ENCODE measurements around the gene MAP3K5. TPM values are rescaled to one million over a fixed set of nuclear protein-coding genes. Genes with fewer than 3 reads are reported as not detected.

The MAP3K5 gene
- total and polyA plus RNA-seq, 2 donors (not counting 1 experiment from before 2014, with no cell fraction given): 10.9 to 62.6 TPM

GRCh38 chr6:136711644-136712043, 80.6 kb downstream of the MAP3K5 start:
- Histone ChIP-seq H3K4me1 (ENCODE audit: control insufficient read depth, extremely low read depth, insufficient read depth, low read length) (no peaks in the 10 kb centered on the region), H3K9me3 (ENCODE audit: control insufficient read depth, insufficient read depth, low read depth, low read length) (no peaks in the 10 kb centered on the region), H3K4me2 (ENCODE audit: extremely low read depth, insufficient read depth, low read length) (no peak overlapping the region), H3K9ac (ENCODE audit: insufficient read depth, low read length) (no peak overlapping the region), H3K4me3 (replicated peaks in 1 of 4; ENCODE audit: control extremely low read depth in 1 of 4, insufficient read depth in 1 of 4, low read depth in 3 of 4, low read length in 4 of 4) (no peak overlapping the region), H3K36me3 (ENCODE audit: control insufficient read depth, insufficient read depth, low read length) (no peaks in the 10 kb centered on the region), H2AFZ (ENCODE audit: low read length) (no peak overlapping the region), H3K79me2 (ENCODE audit: control insufficient read depth, insufficient read depth, low read length) (no peaks in the 10 kb centered on the region), H4K20me1 (ENCODE audit: control insufficient read depth, extremely low read depth, insufficient read depth, low read length) (no peaks in the 10 kb centered on the region), H3K27me3 (ENCODE audit: control insufficient read depth, insufficient read depth, low read length) (no peaks in the 10 kb centered on the region), H3K27ac (ENCODE audit: insufficient read depth, low read length) (no peak overlapping the region)
- DNase-seq (ENCODE audit: low read depth in 2 of 2): no peak
- TF ChIP-seq CTCF (conservative IDR thresholded peaks at IDR 0.05 in 1 of 2, IDR thresholded peaks at IDR 0.05 in 1 of 2; ENCODE audit: low read depth in 1 of 2, low read length in 2 of 2) (no peak), EZH2 (IDR thresholded peaks at IDR 0.05; ENCODE audit: low read length, missing control alignments) (no peak)

GRCh38 chr6:136710877-136711552, 81.3 kb downstream of the MAP3K5 start:
- H3K79me2 ChIP-seq (ENCODE audit: control insufficient read depth, insufficient read depth, low read length): no peaks in the 10 kb centered on the region

GRCh38 chr6:136709429-136709828, 82.8 kb downstream of the MAP3K5 start:
- Histone ChIP-seq H3K79me2 (ENCODE audit: control insufficient read depth, insufficient read depth, low read length) (no peaks in the 10 kb centered on the region), H3K4me3 (replicated peaks in 1 of 4; ENCODE audit: control extremely low read depth in 1 of 4, insufficient read depth in 1 of 4, low read depth in 3 of 4, low read length in 4 of 4) (no peak overlapping the region), H3K36me3 (ENCODE audit: control insufficient read depth, insufficient read depth, low read length) (no peaks in the 10 kb centered on the region), H3K4me2 (ENCODE audit: extremely low read depth, insufficient read depth, low read length) (no peak overlapping the region), H4K20me1 (ENCODE audit: control insufficient read depth, extremely low read depth, insufficient read depth, low read length) (no peaks in the 10 kb centered on the region), H2AFZ (ENCODE audit: low read length) (no peak overlapping the region), H3K4me1 (ENCODE audit: control insufficient read depth, extremely low read depth, insufficient read depth, low read length) (no peaks in the 10 kb centered on the region), H3K27ac (ENCODE audit: insufficient read depth, low read length) (no peak overlapping the region), H3K9me3 (ENCODE audit: control insufficient read depth, insufficient read depth, low read depth, low read length) (no peaks in the 10 kb centered on the region), H3K27me3 (ENCODE audit: control insufficient read depth, insufficient read depth, low read length) (no peaks in the 10 kb centered on the region), H3K9ac (ENCODE audit: insufficient read depth, low read length) (no peak overlapping the region)
- no peak for DNase-seq (ENCODE audit: low read depth in 2 of 2)
- no peak for TF ChIP-seq EZH2 (IDR thresholded peaks at IDR 0.05; ENCODE audit: low read length, missing control alignments)
- TF ChIP-seq CTCF (conservative IDR thresholded peaks at IDR 0.05 in 1 of 2, IDR thresholded peaks at IDR 0.05 in 1 of 2; ENCODE audit: low read depth in 1 of 2, low read length in 2 of 2): no peak

More at GRCh38 chr6:136710877-136711552, 81.3 kb downstream of the MAP3K5 start:
- DNase-seq (ENCODE audit: low read depth in 2 of 2): no peak
- H3K27me3 ChIP-seq (ENCODE audit: control insufficient read depth, insufficient read depth, low read length): no peaks in the 10 kb centered on the region
- no peaks in the 10 kb centered on the region for H4K20me1 ChIP-seq (ENCODE audit: control insufficient read depth, extremely low read depth, insufficient read depth, low read length)
- no peak overlapping the region for H3K4me2 ChIP-seq (ENCODE audit: extremely low read depth, insufficient read depth, low read length)
- no peaks in the 10 kb centered on the region for H3K4me1 ChIP-seq (ENCODE audit: control insufficient read depth, extremely low read depth, insufficient read depth, low read length)
- TF ChIP-seq CTCF (conservative IDR thresholded peaks at IDR 0.05 in 1 of 2, IDR thresholded peaks at IDR 0.05 in 1 of 2; ENCODE audit: low read depth in 1 of 2, low read length in 2 of 2) (no peak), EZH2 (IDR thresholded peaks at IDR 0.05; ENCODE audit: low read length, missing control alignments) (no peak)
- no peak overlapping the region for H2AFZ ChIP-seq (ENCODE audit: low read length)
- no peak overlapping the region for H3K9ac ChIP-seq (ENCODE audit: insufficient read depth, low read length)
- H3K27ac ChIP-seq (ENCODE audit: insufficient read depth, low read length): no peak overlapping the region
- H3K36me3 ChIP-seq (ENCODE audit: control insufficient read depth, insufficient read depth, low read length): no peaks in the 10 kb centered on the region
- H3K9me3 ChIP-seq (ENCODE audit: control insufficient read depth, insufficient read depth, low read depth, low read length): no peaks in the 10 kb centered on the region
- H3K4me3 ChIP-seq (replicated peaks in 1 of 4; ENCODE audit: control extremely low read depth in 1 of 4, insufficient read depth in 1 of 4, low read depth in 3 of 4, low read length in 4 of 4): no peak overlapping the region
